HG02798 (cell line): ENCODE data around the gene STON2.
"Not testable (repeated sequence)": the region's sequence is repeated elsewhere in the genome, so short reads cannot be mapped to it uniquely, and the experiment has no call there.

Experiments used
- ATAC-seq: cut with Tn5 transposase; IDR thresholded peaks from one replicate; pipeline ENCODE4 v1.9.1; 2021; ENCODE audit warnings: mild to moderate bottlenecking; ENCODE audit not compliant: unreplicated experiment, poor library complexity

Gene STON2

DNA sequence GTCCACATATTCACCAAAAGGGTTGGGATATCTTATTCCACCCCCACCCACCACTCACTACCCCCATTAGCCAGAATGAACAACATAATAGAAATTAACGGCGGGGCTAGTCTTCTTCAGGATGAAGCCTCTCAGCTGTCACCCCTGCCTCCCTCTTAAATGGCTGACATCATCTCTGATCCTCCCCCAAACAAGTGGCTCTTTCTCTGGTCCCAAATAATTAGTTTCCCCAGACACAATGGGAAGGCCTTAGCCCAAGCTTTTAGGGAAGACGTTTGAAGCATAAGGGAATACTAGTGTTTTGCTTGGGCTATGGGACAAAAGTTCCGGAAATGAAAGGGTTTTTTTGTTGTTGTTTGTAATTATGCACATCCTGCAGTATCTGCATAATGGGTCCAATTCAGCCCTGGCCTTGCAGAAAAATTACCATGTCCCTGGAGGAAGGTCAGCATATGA is 13.8 kb downstream of the STON2 start:
- ATAC-seq: no peak

DNA sequence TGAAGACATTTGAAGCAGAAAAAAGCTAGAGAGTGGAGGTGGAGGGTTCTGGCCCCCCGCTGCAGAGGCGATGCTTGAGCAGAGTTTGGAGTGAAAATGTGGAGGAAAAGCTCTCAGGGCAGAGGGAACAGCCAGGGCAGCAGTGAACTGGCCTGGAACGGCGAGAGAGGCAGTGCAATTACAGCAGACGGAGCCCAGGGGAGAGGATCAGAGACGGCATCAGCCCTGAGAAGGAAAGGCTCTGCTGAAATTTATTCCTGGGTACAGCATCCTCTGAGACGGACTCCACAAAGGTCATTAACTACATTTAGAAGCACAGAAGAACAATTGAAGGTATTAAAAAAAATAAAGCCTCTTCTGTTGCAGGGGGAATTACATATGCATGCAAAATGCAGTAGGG is 14.2 kb downstream of the STON2 start:
- ATAC-seq: no peak

DNA sequence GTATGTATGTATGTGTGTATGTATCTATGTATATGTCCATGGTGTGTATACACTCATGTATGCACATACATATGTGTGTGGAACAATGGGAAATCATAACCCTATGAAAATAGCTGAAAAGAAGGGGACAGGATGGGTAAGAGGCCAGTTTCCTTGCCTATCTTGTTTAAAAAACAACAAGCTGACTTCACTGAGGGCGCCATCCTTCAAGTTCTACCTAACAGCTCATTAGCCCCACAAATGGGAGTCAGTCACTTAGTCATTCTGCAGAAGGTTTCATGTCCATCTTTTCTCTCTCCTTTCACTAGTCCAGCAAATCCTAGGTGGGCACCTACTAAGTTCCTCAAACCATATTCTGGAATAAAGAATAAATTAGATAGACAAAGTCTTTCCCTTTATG is 14.7 kb downstream of the STON2 start:
- ATAC-seq: no peak

DNA sequence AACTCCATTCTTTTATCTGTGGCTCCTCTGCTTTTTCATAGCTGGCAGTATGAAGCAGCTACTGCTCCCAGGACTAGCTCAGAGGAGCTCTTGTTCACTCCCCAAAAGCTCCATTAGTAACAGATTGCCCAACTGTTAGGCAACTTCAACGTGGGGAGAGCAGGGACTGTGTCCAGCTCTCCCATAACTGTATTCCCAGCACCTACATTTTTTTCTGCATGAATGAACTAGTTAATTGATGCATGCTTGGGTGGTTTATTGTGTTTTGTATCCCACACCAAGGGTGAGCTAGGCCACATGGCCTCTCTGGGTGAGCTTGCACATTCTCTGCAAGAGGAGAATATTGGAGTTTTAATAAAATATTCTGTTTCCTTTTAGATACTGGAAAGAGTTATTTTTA is 15.2 kb downstream of the STON2 start:
- ATAC-seq: no peak

DNA sequence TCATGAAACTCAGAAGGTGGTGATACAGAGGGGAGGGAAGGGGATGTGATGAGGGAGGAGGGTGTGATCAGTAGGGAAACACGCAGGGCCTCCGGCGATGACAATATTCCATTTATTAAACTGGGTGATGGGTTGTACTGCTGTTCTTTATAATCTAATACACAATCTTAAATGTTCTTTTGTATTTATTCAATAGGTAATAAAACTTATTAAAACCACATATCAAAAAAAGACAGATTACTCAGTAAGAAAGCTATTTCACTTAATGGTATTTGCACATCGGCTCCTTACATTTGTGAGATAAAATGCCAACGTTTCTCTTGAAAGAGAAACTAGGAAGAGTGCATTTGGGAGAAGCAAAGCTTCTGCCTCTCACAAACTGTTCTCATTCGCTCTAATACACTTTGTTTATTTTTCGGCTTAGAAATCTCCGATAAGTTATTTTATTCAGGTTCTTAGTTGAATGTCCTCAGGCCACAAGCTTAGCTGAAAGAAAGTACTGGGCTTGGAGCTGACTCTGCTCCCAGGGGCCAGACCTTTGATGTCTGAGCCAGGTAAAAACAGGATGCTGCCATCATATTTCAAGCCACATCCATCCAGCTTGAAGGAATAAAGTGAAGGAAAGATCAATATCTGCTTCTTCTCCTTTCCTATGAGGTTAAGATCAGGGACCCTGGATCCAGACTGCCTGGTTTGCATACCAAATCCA is 17.5 kb downstream of the STON2 start:
- no peak for ATAC-seq

DNA sequence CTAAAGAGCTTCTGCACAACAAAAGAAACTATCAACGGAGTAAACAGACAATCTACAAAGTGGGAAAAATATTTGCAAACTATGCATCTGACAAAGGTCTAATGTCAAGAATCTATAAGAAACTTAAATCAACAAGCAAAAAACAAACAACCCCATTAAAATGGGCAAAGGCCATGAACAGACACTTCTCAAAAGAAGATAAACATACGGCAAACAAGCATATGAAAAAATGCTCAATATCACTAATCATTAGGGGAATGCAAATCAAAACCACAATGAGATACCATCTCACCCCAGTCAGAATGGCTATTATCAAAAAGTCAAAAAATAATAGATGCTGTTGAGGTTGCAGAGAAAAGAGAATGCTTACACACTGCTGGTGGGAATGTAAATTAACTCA is 20.1 kb downstream of the STON2 start:
- not testable (repeated sequence) for ATAC-seq

DNA sequence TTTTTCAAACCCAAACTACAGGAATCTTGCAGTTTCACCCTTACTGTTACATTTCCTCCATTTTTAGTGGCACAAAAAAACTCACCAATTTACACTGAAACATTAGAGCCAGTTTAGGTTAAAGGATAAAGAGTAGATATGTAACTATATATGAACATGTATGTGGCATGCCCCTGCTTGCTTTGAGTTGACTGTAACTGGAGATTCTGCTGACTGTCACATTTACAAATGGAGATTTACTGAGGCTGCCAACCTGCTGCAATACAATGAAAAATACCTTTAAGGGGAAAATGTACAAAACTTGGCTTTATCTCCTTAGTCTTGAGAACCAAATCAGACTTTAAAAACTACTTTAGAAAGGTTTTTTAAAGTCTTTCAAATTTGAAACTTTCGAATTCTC is 28.3 kb downstream of the STON2 start:
- ATAC-seq: no peak

DNA sequence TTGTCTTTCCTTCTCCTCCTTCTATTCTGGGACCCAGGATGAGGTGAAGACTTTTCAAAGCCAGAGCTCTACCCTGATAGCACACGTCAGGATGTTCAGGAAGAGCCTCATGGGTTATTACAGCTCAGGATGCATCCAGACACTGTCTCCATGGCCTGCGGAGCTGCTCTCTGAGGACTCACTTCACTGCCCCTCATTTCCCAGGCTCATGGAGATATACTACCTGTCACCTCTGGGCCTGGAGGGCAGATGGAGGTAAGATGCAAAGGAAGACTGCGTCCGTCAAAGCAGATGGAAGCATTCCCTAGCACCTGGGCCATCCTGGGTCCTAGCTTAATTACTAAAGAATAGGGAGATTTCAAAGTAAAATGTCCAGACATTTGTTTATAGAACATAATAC is 32.6 kb downstream of the STON2 start:
- no peak for ATAC-seq

DNA sequence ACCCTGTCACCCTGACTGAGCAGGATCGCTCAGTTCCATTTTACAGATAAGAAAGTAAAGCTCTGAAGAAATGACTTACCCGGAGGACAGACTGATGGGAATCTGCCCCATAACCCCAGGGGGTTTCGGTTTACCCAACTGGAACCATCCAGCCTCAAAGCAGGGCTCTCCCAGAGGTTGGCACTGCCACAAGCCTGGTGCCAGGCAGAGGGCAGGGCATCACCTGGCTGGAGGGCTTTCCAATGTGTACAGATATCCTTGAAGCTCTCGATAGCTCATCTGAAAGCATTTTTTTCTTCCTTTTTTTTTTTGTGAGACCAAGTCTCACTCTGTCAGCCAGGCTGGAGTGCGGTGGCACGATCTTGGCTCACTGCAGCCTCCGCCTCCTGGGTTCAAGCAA is 33.2 kb downstream of the STON2 start:
- ATAC-seq: no peak

DNA sequence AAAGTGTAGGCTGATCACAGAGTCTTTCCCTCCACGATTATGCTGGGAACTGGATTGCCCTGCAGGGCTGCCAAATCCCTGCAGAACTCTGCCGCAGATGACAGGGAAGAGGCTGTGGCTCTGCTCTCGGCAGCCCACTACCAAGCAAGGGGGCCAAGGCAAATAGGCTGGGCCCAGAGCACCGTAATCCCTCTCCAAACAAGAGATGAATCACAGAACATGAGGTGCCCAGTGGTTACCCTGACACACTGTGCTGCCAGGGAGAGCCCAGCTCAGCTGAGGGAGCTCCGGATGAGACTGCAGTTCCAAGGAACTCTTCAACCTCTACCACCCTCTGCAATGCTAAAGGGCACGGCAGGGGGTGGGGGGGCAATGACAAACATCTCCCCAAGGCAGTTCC is 33.9 kb downstream of the STON2 start:
- ATAC-seq: no peak

DNA sequence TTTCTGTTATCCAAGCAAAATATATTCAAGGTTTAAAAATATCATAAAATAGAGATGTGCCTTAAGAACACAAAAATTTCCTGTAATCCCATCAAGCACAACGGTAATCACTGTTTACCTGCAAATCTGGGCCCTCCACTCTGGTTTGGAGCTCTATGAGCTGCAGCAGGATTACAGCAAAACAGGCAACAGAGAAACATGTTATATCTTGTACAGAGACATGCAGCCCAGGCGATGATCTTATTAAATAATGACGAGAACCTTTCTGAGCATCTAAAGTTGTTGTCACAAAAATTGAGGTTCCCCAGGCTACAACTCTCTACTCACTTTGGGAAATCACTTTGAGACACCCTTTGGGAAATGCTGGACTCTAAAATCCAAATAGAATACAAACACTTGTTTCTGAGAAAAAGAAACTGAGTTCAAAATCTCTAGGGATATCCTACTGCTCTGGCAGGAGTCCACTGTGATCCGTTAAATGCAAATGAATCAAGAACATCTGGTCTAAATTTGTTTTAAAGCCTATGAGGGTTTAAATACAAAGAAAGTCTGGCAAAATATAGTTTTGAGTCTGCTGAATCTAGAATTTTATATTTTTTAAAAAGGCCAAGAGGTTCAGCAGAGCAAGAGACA is 36.3 kb downstream of the STON2 start:
- ATAC-seq: no peak

DNA sequence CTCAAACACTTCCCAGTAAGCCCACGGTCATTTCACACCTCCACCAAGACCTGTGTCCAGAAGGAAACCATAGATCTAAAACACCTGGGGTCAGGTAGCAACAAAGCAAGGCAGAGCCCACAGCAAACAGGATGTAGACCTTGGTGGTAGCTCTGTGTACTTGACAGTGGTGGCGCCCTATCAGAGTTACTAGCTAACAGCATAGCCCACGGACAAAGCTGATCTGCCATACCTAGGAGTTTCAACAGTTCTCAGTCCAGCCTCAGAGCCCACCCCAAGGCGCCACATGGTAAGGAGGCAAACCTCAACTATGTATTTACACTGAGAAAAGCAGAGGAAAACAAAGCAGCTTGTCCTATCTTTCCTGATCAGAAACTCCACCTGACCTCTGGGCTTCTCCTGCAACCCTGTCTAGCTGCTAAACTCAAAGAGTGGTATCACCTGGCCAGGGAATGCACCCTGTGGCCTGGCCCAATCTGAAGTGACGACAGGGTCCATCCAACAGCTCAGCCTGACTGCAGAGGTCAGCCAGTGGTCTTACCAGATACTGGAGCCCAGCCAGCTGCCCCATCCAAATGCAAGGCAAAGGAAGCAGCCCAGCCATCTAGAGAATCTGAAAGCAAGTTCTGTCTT is 46.3 kb downstream of the STON2 start:
- ATAC-seq: no peak

DNA sequence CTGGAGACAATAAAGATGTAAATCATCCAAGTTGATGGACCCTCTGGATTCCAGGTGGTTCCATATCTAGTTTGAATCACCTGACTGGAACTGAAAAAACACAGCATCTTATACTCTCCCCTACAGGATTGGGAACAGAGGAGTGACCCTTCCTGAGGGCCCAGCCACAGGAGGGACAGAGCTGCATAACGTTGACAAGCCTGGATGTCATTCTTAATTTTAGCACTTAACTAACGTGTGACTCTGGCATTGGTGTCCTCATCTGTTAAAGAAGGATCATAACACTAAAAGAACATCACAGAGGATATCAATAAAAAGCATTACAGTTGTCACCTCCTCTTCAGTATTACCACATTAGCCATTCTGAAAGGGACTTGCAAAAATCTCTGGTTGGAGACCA is 47.7 kb downstream of the STON2 start:
- no peak for ATAC-seq

DNA sequence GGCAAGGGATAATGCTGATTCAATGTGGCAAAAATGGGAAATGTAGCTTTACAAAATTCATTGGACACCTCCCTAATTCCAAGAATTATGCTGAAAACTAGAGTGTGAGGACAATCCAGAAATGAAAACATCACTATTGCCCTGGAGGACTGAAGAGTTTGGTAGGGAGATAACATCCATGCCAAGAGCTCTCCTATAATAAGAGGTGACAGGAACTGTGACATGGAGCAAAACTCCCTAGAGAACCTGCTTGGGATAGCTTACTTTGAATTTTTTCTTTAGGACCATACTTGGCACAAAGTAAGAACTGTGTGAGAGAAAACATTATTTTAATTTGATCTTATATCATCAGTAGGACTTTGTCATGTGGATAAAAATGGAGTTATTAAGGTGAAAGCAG is 48.9 kb downstream of the STON2 start:
- ATAC-seq: no peak

DNA sequence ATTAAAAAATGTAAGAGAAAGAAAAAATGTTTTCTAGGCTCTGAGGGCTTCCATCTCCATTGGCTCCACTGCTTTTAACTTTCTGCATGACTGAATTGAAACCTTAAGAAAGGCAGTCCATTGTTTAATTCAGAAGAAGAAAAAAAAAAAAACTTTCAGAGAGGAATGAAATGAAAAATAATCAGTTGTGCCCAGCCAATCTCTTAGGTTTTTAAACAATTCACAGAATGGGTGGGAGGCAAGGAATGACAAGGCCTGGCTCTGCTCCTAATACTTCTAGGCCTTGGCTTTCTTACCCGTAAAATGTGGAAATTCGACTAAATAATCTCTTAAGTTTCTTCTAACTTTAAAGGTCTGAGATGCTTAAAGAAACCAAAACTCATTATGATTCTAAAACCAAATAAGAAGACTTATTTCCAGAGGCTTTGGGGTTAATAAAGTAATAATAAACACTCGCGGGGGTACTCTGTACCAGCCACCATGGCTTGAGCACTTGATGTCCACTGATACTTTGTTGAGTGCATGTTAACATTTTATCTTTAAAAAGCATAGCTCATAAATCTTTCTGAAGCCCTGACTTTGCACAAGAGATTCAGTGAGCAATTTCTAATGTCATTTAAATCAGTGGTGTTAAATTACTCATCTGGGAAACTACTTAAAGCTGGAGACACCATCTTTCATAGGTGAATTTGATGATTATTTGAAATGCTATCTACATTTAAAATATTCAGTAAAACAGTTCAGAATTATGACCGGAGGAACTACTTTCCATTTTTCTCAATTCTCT is 49.6 kb downstream of the STON2 start:
- no peak for ATAC-seq

DNA sequence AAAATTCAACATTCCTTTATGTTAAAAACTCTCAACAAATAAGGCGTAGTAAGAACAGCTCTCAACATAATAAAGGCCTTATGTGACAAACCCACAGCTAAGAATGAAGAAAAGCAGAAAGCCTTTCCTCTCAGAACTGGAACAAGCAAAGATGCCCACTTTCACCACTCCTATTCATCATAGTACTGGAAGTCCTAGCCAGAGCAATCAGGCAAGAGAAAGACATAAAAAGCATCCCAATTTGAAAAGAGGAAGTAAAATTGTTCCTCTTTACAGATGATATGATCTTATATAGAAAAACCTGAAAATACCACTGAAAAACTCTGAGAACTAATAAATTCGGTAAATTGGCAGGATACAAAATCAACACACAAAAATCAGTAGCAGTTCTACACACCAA is 52.1 kb downstream of the STON2 start:
- ATAC-seq: no peak

DNA sequence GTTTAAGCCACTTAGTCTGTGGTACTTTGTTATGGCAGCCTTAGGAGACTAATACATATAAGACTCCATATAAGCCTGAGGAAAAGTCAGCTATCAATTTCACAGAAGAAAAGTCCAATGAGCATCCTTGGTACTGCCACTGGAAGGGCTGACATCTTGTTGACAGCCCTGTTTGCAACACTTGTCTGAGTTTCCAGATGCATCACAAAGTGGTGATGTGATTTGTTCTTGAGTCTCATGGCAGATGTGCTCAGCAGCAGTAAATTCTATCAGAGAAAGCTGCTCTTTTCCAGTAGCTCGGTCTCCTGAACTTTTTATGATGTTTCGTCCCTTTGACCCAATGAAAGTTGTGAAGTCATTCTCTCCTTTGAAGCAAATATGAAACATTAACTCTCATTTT is 54.3 kb downstream of the STON2 start:
- ATAC-seq: no peak

DNA sequence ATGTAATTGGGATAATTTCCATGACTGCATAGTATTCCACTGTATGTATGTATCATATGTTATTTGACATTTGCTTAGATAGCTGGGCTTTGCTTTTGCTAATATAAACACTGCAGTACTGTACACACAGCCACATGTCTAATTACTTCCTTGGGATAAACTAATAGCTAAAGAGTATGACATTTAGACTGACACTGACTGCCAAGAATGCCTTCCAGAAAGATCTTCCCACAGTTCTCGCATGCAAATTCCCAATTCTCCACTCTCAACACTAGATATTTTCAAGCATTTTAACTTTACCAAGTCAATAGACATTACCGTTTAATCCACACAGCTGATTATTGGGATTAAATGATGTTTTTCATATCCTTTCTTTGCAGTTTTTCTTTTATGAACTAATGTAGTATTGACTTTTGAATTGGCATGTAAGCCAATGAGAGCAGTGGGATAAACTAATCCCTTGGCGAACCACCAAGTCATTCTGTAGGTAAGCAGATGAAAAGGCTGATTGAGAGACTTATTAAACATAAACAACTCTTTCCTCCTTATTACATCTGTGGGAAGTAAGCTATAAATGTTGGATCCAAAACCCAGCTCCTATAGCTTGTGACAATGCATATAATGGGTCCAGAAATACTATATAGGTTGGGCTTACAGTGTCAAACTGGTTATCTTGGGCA is 55.5 kb downstream of the STON2 start:
- ATAC-seq: no peak

DNA sequence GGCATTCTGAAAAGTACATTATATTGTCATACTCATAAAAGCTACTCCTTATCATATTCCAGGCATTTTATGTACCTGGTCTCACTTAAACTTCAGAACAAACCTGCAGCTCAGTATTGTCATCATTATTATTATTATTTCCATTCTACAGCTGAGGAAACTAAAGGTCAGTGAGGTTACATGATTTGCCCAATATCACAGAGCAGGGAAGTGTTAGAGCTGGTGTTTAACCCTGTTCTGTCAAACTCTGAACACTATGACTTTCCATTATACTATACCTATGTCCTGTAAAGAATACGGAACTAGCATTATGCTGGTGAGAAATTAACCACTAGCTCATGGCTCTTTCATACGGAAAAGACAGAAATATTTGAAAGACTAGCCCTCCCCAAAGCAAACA is 56.4 kb downstream of the STON2 start:
- no peak for ATAC-seq

DNA sequence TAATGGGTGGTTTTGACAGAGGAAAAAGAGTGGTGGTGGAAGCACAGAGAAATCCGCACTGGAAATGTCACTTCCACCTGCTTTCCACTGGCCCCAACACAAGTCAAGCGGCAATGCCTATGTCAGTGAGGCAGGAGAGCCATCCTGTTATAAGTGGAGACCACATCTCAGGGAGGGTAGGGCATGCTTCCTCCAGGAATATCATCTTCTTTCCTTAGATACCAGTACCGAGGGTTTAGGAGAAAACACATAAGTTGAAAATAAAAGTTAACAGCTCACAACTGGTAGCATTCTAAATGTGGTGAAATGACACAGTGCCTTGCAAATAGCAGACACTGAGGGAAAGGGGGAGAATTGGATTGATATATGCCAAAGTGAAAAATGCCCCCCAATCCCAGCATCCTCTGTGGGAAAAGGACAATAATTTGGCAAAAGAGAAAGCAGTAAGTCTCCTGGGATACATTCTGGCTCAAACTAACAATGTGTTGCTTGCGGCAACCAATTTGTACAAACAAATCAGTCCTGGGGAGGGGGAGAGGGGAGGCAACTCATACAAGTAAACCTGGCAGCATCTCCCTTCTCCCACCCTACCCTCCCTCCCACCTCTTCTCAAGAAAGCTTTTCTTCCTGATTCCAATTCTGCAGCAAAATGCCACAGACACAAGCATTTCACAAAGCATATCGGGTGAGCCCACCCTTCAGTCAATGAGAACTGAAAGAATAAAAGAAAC is 57.1 kb downstream of the STON2 start:
- ATAC-seq: no peak
